Measurements from ENCODE around the gene ARHGEF12. TPM values are rescaled to one million over a fixed set of nuclear protein-coding genes. Genes with fewer than 3 reads are reported as not detected.

The ARHGEF12 gene
- polyA plus RNA-seq, 3 donors = 0.25 to 0.87 (median 0.27) TPM

GRCh38 chr11:120492486-120492885 lies 156.3 kb downstream of the ARHGEF12 start:
- H3K36me3 ChIP-seq (replicated peaks in 1 of 2; ENCODE audit: control insufficient read depth in 1 of 2, insufficient read depth in 2 of 2, low read length in 2 of 2) = no peaks in the 10 kb centered on the region
- H3K4me1 ChIP-seq (ENCODE audit: control insufficient read depth in 1 of 2, insufficient read depth in 2 of 2, low read length in 2 of 2) = no peaks in the 10 kb centered on the region
- Mint-ChIP-seq H3K27ac (peak overlapping the region in 1 of 7 donors; percentile 30), H3K27me3 (ENCODE audit: low read depth in 3 of 3) (peaks cover 9 to 23% (median 13%) of the 10 kb centered on the region in 3 donors), H3K36me3 (no peaks in the 10 kb centered on the region), H3K4me3 (no peak overlapping the region), H3K4me1 (no peaks in the 10 kb centered on the region), H3K9me3 (no peaks in the 10 kb centered on the region)
- no peak overlapping the region for H3K4me2 ChIP-seq (replicated peaks; ENCODE audit: extremely low read depth, low read length, poor library complexity, severe bottlenecking)
- 100% methylated on average over 1 of the region's 3 CpGs for WGBS (ENCODE audit: insufficient coverage)
- H3K9me3 ChIP-seq (replicated peaks in 1 of 2; ENCODE audit: control insufficient read depth in 1 of 2, insufficient read depth in 1 of 2, low read length in 2 of 2) = no peaks in the 10 kb centered on the region
- no peak overlapping the region for H3K9ac ChIP-seq (ENCODE audit: insufficient read depth, low read length, poor library complexity, severe bottlenecking)
- no peak overlapping the region for H3K4me3 ChIP-seq (replicated peaks in 1 of 3; ENCODE audit: low read depth in 2 of 3, low read length in 3 of 3)
- H3K27ac ChIP-seq (ENCODE audit: low read depth in 1 of 2, low read length in 2 of 2) = no peak overlapping the region
- H2AFZ ChIP-seq (ENCODE audit: insufficient read depth, low read depth, low read length, poor library complexity, severe bottlenecking) = no peak overlapping the region
- H3K79me2 ChIP-seq (ENCODE audit: insufficient read depth, low read length) = no peaks in the 10 kb centered on the region
- intact Hi-C loops (cut with micrococcal nuclease) = no loop called here
- no peak for DNase-seq
- peaks cover 6 to 17% of the 10 kb centered on the region in 2 donors for H3K27me3 ChIP-seq (ENCODE audit: control insufficient read depth in 2 of 2, insufficient read depth in 2 of 2, low read length in 2 of 2)
- TF ChIP-seq CTCF (IDR thresholded peaks at IDR 0.05) = no peak
- no peaks in the 10 kb centered on the region for H4K20me1 ChIP-seq (ENCODE audit: insufficient read depth, low read length)

- DNase-seq = no peak
- no peaks in the 10 kb centered on the region for H3K36me3 Mint-ChIP-seq
- Histone ChIP-seq H3K9ac (ENCODE audit: insufficient read depth, low read length, poor library complexity, severe bottlenecking) (no peak overlapping the region), H3K9me3 (replicated peaks in 1 of 2; ENCODE audit: control insufficient read depth in 1 of 2, insufficient read depth in 1 of 2, low read length in 2 of 2) (no peaks in the 10 kb centered on the region), H2AFZ (ENCODE audit: insufficient read depth, low read depth, low read length, poor library complexity, severe bottlenecking) (no peak overlapping the region), H3K4me2 (replicated peaks; ENCODE audit: extremely low read depth, low read length, poor library complexity, severe bottlenecking) (no peak overlapping the region), H4K20me1 (ENCODE audit: insufficient read depth, low read length) (no peaks in the 10 kb centered on the region), H3K4me3 (replicated peaks in 1 of 3; ENCODE audit: low read depth in 2 of 3, low read length in 3 of 3) (no peak overlapping the region), H3K27ac (ENCODE audit: low read depth in 1 of 2, low read length in 2 of 2) (no peak overlapping the region), H3K79me2 (ENCODE audit: insufficient read depth, low read length) (no peaks in the 10 kb centered on the region), H3K36me3 (replicated peaks in 1 of 2; ENCODE audit: control insufficient read depth in 1 of 2, insufficient read depth in 2 of 2, low read length in 2 of 2) (no peaks in the 10 kb centered on the region), H3K27me3 (ENCODE audit: control insufficient read depth in 2 of 2, insufficient read depth in 2 of 2, low read length in 2 of 2) (peaks cover 8 to 12% of the 10 kb centered on the region in 2 donors), H3K4me1 (ENCODE audit: control insufficient read depth in 1 of 2, insufficient read depth in 2 of 2, low read length in 2 of 2) (no peaks in the 10 kb centered on the region)
- no CpG with 5 or more reads among the region's 2 CpGs for WGBS (ENCODE audit: insufficient coverage)
- H3K4me3 Mint-ChIP-seq = no peak overlapping the region
- H3K9me3 Mint-ChIP-seq = no peaks in the 10 kb centered on the region
- H3K4me1 Mint-ChIP-seq = no peaks in the 10 kb centered on the region
- intact Hi-C loops (cut with micrococcal nuclease) = no loop called here
- no peak overlapping the region for H3K27ac Mint-ChIP-seq
- H3K27me3 Mint-ChIP-seq (ENCODE audit: low read depth in 3 of 3) = peaks cover 10 to 24% (median 14%) of the 10 kb centered on the region in 3 donors
- no peak for TF ChIP-seq CTCF (IDR thresholded peaks at IDR 0.05)
Observed at GRCh38 chr11:120494595-120494994, 158.4 kb downstream of the ARHGEF12 start.
